GM18498 (cell line): Measurements from ENCODE around the gene INPP5A.

ENCODE experiments used
- ATAC-seq: cut with Tn5 transposase; IDR thresholded peaks from one replicate; pipeline ENCODE4 v1.9.1; 2021; ENCODE audit warnings: mild to moderate bottlenecking, moderate library complexity; ENCODE audit not compliant: unreplicated experiment

Gene INPP5A

DNA sequence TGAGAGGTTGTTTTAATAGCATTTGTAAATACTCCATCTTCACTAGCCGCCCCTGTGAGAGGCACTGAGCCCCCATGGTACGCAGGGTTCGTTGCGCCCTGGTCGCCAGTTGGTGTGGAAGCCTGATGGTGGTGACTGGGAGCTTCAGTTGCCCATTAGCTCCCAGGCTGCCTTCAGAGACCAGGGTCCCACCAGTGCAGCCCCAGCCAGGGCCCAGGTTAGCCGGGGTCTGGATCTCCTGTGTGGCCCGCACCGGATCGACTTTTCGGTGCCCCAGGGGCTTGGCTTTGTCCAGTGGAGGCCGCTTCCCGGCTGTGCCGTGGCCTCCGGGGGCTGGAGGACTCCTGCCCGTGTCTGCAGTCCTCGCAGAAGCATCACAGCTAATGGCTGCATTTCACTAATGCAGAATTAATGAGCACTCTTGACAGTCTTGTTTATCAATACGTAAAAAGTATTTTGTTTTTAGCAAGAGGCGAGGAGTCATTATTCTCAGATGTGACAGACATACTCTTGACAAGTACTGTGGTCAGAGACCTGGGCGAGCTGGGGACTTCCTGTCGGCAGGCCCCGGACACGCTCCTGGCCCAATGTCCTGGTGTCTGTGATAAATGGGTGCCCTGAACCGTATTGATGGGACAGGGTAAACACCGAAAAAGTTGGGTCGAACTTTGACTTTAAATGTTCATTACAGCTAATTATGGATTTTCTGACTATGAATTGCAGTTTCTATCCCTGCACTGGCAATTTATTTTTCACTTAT lies 148.5 kb downstream of the INPP5A start:
- ATAC-seq = no peak

- no peak for ATAC-seq
Observed at GRCh38 chr10:132687181-132687892, 149.8 kb downstream of the INPP5A start.

DNA sequence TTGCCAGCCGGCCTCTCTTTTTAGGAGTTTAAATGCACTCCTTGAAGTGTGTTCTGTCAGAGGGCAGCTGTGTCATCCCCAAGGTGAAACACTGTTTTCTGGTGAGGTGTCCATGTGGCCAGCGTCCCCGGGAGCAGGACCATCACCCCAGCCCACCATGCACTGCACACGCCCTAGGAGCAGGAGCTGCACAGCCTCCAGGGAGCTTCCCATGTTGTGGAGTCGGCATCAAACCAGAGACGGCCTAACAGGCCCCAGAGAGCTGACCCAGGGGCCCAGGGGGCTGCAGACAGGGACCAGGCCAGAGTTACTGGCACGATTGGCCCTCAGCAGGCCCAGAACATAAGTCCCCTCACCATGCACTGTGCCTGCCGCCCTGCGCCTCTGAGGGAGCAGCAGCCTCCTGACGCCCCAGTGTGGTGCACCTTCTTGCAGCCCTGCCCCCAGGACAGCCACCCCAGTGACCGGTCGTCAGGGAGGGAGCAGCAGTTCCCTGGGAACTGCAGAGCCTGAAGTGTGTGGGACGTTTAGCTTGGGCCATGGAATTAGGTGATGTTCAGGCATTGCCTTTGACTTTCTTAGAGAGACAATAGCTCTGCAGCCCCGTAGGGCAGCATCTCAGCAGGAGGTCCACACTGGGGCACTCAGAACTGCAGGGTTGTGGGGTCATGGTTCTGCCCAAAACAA lies 150.4 kb downstream of the INPP5A start:
- ATAC-seq = no peak

DNA sequence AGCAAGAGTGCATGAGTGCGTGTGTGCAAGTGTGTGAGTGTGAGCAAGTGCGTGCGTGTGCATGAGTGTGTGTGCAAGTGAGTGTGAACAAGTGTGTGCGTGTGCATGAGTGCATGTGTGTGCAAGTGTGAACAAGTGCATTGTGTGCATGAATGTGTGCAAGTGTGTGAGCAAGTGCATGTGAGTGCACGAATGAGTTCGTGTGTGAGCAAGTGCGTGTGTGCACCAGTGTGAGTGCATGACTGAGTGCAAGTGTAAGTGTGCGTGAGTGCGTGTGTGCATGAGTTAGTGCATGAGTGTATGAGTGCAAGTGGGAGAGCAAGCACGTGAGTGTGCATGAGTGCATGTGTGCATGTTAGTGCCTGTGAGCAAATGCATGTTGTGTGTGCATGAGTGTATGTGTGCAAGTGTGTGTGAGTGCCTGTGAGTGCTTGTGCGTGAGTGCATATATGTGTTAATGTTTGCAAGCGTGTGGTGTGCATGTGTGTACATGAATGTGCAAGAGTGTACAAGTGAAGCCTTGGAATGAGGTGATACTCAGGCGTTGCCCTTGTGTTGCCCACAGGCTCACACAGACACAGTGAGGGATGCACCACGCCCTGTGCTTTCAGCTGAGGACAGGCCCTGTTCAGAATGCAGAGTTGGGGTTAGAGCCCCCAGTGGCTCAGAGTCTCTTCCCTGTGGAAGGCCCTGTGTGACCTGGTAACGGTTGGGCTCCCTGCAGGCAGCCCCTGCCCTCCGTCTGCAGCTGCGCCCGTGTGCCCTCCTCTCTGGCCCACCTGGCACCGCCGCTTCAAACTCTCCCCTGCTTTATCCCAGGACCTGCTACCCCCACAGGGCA lies 151.2 kb downstream of the INPP5A start:
- ATAC-seq = no peak

DNA sequence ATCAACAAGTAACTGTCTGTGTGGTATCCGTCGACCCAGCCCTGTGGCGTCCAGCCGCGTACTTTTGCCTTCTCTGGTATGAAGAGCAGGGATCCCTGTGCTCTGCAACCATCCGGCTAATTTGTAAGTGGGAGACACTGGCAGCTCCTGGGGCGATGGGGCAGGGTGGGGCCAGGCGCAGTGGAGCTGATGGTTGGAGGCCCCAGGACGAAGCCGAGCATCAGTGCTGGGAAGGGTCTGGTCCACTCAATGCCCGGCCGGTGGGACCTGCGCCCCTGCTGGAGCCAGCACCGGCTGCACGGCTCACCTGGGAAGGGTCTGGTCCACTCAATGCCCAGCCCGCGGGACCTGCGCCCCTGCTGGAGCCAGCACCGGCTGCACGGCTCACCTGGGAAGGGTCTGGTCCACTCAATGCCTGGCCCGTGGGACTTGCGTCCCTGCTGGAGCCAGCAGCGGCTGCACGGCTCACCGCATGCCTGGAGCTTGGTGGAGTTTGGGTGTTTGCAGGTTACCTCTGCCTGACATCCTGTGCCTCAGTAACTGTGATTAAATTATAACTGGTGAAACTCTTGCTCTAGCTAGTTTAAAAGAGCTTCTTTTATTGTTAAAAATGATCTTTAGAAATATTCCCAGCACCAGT lies 152.3 kb downstream of the INPP5A start:
- ATAC-seq = no peak

- ATAC-seq = no peak
Observed at GRCh38 chr10:132690401-132690800, 152.8 kb downstream of the INPP5A start.

DNA sequence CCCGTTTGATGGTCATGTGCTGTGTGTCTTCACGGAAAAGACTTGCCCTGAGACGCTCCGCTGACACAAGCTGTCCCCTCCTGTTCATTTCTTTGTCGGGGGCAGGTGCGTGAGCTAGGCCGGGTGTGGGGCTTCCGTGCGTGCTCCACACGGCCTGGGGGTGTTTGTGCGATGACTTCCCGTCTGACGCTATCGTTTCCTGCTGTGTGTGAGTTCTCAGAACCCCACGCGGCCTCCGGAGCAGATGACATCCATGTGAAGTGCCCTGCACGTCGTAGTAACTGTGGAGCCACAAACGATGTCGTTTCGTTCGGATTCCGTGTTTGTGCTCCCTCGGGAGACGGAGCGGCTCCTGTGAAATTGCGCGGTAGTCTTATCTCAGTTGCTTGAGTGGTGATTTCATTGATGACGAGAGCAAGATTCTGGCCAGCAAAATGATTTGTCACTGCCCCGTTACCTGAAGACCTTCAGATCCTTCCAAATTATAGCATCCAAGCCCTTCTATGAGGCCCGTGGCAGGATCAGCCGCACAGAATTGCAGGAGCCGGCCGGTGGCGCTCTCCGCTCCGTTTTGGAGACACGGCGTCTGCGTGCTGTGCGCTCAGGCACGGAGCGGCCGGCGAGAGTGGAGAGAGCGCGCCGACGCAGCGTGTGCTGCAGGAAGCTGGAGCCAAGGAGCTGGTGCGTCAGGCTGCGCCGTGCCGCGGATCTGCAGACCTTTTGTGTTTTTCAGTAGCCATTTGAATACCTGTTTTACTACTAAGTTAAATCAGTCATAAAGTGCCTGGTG lies 153.4 kb downstream of the INPP5A start:
- no peak for ATAC-seq

- ATAC-seq = no peak
Observed at GRCh38 chr10:132691711-132692153, 154.1 kb downstream of the INPP5A start.

DNA sequence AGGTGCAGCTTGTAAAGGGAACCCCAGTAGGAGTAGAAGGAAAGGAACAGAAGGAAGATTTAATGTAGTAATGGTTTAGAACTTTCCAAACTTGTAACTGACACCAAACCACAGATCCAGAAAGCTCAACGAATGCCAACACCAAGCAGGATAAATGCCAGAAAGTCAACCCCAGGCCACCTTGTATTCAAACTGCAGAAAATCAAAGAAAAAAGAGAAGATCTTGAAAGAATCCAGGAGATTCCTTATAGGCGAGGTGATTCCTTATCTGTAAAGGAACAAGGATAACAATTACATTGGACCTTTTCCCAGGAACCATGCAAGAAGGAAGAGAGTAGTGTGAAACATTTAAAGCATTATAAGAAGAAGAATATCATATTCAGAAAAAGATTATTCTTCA lies 154.7 kb downstream of the INPP5A start:
- ATAC-seq = no peak

DNA sequence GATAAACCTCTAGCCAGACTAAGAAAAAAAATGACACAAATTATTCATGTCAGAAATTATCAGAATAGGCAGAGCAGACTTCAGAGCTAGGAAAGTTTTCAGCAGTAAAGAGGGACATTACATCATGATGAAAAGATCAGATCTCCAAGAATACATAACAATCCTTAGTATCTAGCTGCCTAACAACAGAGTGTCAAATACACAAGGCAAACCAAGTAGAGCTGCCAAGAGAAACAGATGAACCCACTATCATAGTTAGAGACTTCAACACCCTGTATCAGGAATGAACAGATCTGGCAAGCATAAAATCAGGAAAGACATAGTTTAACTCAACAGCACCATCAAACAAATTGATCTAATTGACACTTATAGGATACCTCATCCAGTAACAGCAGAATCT lies 156.1 kb downstream of the INPP5A start:
- no peak for ATAC-seq

DNA sequence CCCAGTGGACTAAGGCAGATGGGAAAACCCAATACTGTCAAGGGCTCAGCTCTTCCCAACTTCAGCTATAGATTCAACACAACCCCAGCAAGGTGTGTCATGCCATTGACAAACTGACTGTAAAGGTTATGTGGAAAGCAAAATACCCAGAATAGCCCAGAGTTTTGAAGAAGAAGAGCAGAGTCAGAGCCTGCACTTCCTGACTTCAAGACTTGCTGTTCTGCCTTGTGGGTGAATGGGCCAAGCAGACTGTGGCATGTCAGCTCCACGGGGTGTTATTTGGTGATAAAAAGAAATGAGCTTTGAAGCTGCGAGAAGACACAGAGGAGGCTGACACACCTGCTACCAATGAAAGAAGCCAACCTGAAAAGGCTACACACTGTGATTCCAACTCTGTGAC lies 158.6 kb downstream of the INPP5A start:
- no peak for ATAC-seq

DNA sequence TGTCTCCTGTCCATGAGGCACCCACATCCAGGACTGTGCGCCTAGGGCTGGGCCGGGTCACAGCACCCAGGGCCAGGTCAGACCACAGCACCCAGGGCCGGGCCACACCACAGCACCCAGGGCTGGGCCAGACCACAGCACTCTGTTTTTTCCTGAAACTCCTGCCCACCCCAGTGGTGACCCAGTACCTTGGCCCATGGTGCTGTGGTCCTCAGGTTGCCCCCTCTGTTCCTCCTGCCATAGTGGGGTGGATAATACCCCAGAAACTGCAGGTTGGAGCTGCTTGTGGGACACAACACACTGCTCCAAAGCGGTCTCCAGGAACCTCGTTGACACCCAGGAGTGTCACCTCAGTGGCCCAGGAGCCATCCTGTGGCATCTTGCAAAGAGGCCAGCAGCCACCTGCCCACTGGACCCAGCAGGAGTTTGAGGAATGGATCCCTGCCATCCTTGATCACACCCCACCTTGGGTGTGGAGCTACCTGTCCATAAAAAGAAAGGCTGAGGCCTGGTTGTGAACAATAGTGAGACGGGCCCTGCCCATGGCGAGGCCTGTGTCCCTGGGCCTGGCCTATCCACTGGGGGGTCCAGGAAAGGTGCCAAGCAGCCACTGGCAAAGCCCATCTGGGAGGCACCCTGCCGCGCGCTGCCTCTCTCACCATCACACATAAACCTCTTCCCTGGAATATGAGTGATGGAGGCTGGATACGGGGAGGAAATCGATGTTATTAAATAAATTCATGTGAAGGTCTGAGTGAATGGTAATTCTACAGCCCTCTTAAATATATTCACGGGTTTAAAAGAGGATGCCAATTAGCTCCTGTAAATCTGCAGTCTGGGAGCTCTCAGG lies 159.4 kb downstream of the INPP5A start:
- ATAC-seq = no peak

DNA sequence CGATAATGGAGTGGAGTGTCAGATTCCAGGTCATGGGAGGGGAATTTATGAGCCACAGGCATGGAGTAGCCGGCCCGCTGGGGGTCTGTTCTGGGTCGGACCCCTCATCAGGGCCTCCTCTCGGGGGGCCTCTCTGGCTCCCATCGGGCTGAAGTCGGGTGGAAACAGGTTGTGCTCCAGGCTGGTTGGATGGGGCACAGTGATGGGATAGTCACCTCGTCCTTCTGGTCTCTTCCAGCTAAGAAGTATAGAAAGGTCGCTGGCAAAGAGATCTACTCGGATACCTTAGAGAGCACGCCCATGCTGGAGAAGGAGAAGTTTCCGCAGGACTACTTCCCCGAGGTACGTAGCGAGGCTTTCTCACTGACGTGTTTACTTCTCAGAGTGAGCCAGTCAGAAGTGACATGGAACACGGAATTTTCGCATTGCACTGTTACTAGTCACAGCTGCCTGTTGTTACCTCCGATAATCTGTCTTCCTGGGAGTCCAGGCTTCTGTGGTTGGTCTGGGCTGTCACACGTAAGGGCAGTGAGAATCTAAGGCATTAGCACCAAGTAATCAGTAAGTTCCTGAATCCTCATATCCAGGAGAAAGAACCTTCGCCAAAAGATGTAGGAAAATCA lies 160.1 kb downstream of the INPP5A start:
- ATAC-seq = no peak

GRCh38 chr10:132698211-132698751 lies 160.7 kb downstream of the INPP5A start:
- ATAC-seq = no peak

GRCh38 chr10:132698761-132699391 lies 161.3 kb downstream of the INPP5A start:
- ATAC-seq = no peak

- no peak for ATAC-seq
Observed at GRCh38 chr10:132699411-132700155, 162.0 kb downstream of the INPP5A start.
